Choroid plexus epithelial cell (primary cell): ENCODE measurements around the gene PREPL.

Source experiments
- DNase-seq: peaks from one replicate; pipeline ENCODE4 v3.0.0-alpha.2; 2010; ENCODE audit warnings: low read depth
- H3K4me3 ChIP-seq: 2 replicates; pipeline ENCODE4 v1.5.1; 2011; ENCODE audit warnings: low read depth, mild to moderate bottlenecking, control low read depth, low read length, moderate library complexity
- TF ChIP-seq, protein P1 (sequence below): conservative IDR thresholded peaks from 2 replicates; pipeline ENCODE4 v1.5.1; 2011; ENCODE audit warnings: low read depth, mild to moderate bottlenecking, control low read depth, inconsistent platforms, low read length, moderate library complexity

PREPL gene

DNA sequence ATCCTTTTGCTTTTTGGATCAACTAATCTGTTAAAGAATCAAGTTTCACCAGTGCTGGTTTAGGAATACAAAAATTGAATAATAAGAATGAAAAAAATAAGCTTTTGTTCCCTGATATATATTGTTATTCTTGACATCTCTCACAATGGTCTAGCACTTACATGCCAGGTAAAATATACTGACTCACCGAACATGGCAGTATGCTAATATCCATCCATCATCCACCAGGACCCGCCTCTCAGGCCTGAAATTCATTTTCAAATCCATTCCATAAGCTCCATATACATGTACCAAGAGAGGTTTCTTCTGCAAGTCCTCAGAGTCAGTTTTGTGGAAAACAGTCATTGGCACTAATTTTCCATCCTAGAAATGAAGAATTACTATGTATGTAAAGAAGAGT, 32.5 kb downstream of the PREPL start:
- TF ChIP-seq, protein P1, sequence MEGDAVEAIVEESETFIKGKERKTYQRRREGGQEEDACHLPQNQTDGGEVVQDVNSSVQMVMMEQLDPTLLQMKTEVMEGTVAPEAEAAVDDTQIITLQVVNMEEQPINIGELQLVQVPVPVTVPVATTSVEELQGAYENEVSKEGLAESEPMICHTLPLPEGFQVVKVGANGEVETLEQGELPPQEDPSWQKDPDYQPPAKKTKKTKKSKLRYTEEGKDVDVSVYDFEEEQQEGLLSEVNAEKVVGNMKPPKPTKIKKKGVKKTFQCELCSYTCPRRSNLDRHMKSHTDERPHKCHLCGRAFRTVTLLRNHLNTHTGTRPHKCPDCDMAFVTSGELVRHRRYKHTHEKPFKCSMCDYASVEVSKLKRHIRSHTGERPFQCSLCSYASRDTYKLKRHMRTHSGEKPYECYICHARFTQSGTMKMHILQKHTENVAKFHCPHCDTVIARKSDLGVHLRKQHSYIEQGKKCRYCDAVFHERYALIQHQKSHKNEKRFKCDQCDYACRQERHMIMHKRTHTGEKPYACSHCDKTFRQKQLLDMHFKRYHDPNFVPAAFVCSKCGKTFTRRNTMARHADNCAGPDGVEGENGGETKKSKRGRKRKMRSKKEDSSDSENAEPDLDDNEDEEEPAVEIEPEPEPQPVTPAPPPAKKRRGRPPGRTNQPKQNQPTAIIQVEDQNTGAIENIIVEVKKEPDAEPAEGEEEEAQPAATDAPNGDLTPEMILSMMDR, result no peak
- no peak overlapping the region for H3K4me3 ChIP-seq
- no peak for DNase-seq

- DNase-seq, result no peak
- no peak overlapping the region for H3K4me3 ChIP-seq
- TF ChIP-seq, protein P1, result no peak
Observed at GRCh38 chr2:44326548-44327264, 34.6 kb downstream of the PREPL start.

DNA sequence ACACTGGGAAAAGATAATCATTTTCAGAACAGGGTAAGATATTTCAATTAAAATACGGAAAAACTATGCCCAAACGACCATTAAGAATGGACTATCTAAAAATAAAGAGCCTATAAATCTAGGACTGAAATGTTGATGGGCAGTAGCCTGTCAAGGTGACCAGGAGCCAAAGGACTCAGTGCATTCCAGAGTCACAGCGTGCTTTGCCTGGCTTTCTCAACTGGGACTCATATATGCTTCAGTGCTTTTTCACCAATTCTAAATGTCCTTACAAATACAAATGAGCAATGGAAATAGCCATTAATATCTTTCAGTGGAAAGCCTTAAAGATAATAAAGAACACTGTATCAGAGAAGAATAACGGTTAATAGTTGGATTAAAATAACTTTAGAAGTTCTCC, 35.4 kb downstream of the PREPL start:
- TF ChIP-seq, protein P1, result no peak
- no peak overlapping the region for H3K4me3 ChIP-seq
- no peak for DNase-seq

DNA sequence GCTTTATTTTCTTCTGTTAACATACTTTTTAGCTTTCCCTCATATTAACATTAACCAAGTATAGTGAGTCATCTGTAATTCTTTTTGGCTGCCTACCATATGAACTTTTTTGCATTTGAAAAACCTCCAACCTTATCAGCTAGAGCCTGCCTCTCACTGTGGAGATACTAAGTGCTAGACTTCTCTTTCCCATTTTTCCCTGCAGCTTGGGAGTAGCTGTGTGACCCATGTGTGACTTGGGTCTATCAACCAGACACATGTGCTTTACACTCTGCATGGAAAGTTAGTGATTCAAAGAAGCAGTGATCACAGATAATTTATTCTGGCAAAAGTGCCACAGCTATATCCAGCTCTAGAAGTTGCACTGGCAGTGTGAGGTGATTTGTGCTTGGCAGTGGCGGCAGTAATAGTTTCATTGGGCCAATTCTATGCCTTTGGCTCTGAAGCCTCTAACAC, 36.3 kb downstream of the PREPL start:
- no peak overlapping the region for H3K4me3 ChIP-seq
- peak; percentile 66 for DNase-seq
- TF ChIP-seq, protein P1, result no peak

GRCh38 chr2:44321360-44321759, 39.9 kb downstream of the PREPL start:
- no peak overlapping the region for H3K4me3 ChIP-seq
- TF ChIP-seq, protein P1, result no peak
- no peak for DNase-seq

GRCh38 chr2:44320832-44321231, 40.5 kb downstream of the PREPL start:
- DNase-seq, result no peak
- no peak overlapping the region for H3K4me3 ChIP-seq
- TF ChIP-seq, protein P1, result no peak

- DNase-seq, result no peak
- no peak overlapping the region for H3K4me3 ChIP-seq
- TF ChIP-seq, protein P1, result no peak
Observed at GRCh38 chr2:44315945-44316344, 45.3 kb downstream of the PREPL start.
